ENCODE data around the gene STAT1. TPM values are rescaled to one million over a fixed set of nuclear protein-coding genes. Genes with fewer than 3 reads are reported as not detected.

Gene STAT1
- total RNA-seq, 1 experiment from 2014 or later = 60.7 TPM

GRCh38 chr2:190970873-190971506 lies 43.0 kb downstream of the STAT1 start:
- ATAC-seq (no peak), DNase-seq (ENCODE audit: low read depth, low spot score) (no peak)
- Histone ChIP-seq H3K4me1 (ENCODE audit: control insufficient read depth in 1 of 2, insufficient read depth in 2 of 2, low read length in 2 of 2) (no peaks in the 10 kb centered on the region), H3K9me3 (ENCODE audit: control insufficient read depth in 1 of 2, insufficient read depth in 1 of 2, low read depth in 1 of 2, low read length in 2 of 2) (no peaks in the 10 kb centered on the region), H3K4me3 (replicated peaks in 1 of 2; ENCODE audit: low read depth in 1 of 2, low read length in 2 of 2) (no peak overlapping the region), H3K9ac (ENCODE audit: low read length) (no peak overlapping the region), H3K27ac (ENCODE audit: low read depth, low read length) (no peak overlapping the region), H3K79me2 (ENCODE audit: insufficient read depth, low read length) (no peaks in the 10 kb centered on the region), H2AFZ (ENCODE audit: low read depth, low read length, poor library complexity, severe bottlenecking) (no peak overlapping the region), H3K36me3 (ENCODE audit: control insufficient read depth in 1 of 2, insufficient read depth in 2 of 2, low read length in 2 of 2) (peaks cover 60 to 61% of the 10 kb centered on the region in 2 experiments), H3K4me2 (ENCODE audit: low read length) (no peak overlapping the region), H3K9me2 (ENCODE audit: insufficient read depth) (no peaks in the 10 kb centered on the region), H3K27me3 (ENCODE audit: insufficient read depth, low read length) (no peaks in the 10 kb centered on the region), H4K20me1 (ENCODE audit: insufficient read depth) (no peaks in the 10 kb centered on the region)
- no TSS peak for BruUV-seq (replicated peaks)
- ChIA-PET POLR2A (no interaction called here), CTCF (interaction anchor here (0.6 kb wide), 1 partner anchor 12 kb away, joined by 3 read pairs; no protein-coding TSS in a partner anchor), RAD21 (ENCODE audit: low non-redundant PET in 1 of 2, low total read pairs in 2 of 2, uncharacterized antibody in 2 of 2, unreplicated experiment in 2 of 2) (no interaction called here)
- intact Hi-C loops (cut with micrococcal nuclease) = no loop called here
- no peak for TF ChIP-seq POLR2A (IDR thresholded peaks at IDR 0.05; ENCODE audit: borderline replicate concordance, extremely low read depth, insufficient read depth, insufficient read length)

DNA sequence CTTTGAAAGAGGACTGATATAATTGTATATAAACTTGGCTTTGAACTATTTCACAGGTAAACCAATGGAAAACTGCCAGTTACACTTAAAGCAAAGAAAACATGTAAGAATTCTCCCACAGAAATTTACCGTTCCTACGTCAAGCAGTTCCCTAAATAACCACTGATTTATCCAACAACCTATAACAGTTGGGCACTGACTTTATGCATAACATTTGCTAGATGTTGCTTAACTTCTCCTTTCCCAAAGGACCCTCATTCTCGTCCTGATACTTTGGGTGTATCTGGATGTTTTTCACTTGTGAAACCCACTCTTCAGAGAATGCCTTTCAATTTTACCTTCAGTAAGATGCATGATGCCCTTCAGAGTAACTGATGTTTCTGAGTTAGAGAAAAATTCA lies 43.8 kb downstream of the STAT1 start:
- H4K20me1 ChIP-seq (ENCODE audit: insufficient read depth) = no peaks in the 10 kb centered on the region
- peaks cover 53 to 56% of the 10 kb centered on the region in 2 experiments for H3K36me3 ChIP-seq (ENCODE audit: control insufficient read depth in 1 of 2, insufficient read depth in 2 of 2, low read length in 2 of 2)
- H3K79me2 ChIP-seq (ENCODE audit: insufficient read depth, low read length) = no peaks in the 10 kb centered on the region
- POLR2A ChIA-PET = no interaction called here
- RAD21 ChIA-PET (ENCODE audit: low non-redundant PET in 1 of 2, low total read pairs in 2 of 2, uncharacterized antibody in 2 of 2, unreplicated experiment in 2 of 2) = no interaction called here
- no peaks in the 10 kb centered on the region for H3K27me3 ChIP-seq (ENCODE audit: insufficient read depth, low read length)
- no peaks in the 10 kb centered on the region for H3K4me1 ChIP-seq (ENCODE audit: control insufficient read depth in 1 of 2, insufficient read depth in 2 of 2, low read length in 2 of 2)
- no peak overlapping the region for H3K9ac ChIP-seq (ENCODE audit: low read length)
- H3K4me2 ChIP-seq (ENCODE audit: low read length) = no peak overlapping the region
- no TSS peak for BruUV-seq (replicated peaks)
- H3K9me3 ChIP-seq (ENCODE audit: control insufficient read depth in 1 of 2, insufficient read depth in 1 of 2, low read depth in 1 of 2, low read length in 2 of 2) = no peaks in the 10 kb centered on the region
- intact Hi-C loops (cut with micrococcal nuclease) = no loop called here
- no peak overlapping the region for H3K4me3 ChIP-seq (replicated peaks in 1 of 2; ENCODE audit: low read depth in 1 of 2, low read length in 2 of 2)
- DNase-seq (ENCODE audit: low read depth, low spot score) (no peak), ATAC-seq (no peak)
- no peaks in the 10 kb centered on the region for H3K9me2 ChIP-seq (ENCODE audit: insufficient read depth)
- TF ChIP-seq CBX3 (IDR thresholded peaks at IDR 0.05; ENCODE audit: low read depth) (no peak), CEBPB (IDR thresholded peaks at IDR 0.05; ENCODE audit: low read depth) (no peak), CTCF (IDR thresholded peaks at IDR 0.05 in 2 of 3, conservative IDR thresholded peaks at IDR 0.05 in 1 of 3; ENCODE audit: borderline replicate concordance in 1 of 3, insufficient read depth in 1 of 3, low read depth in 2 of 3, low read length in 2 of 3) (no peak), YY1 (IDR thresholded peaks at IDR 0.05; ENCODE audit: extremely low read depth, insufficient replicate concordance, low read depth, low read length) (no peak)
- H2AFZ ChIP-seq (ENCODE audit: low read depth, low read length, poor library complexity, severe bottlenecking) = no peak overlapping the region
- no peak overlapping the region for H3K27ac ChIP-seq (ENCODE audit: low read depth, low read length)
- CTCF ChIA-PET = no interaction called here

Measured in HCT116 (cell line).